Neuronal stem cell (in vitro differentiated cells): ENCODE results near the gene GABRB2.

Source experiments
- DNase-seq: peaks from one replicate; pipeline ENCODE4 v3.0.0-alpha.2; 2013; ENCODE audit warnings: low spot score
- H2AFZ ChIP-seq: one replicate; pipeline ENCODE4 v1.6.1; 2013; ENCODE audit warnings: mild to moderate bottlenecking, low read length, inconsistent platforms
- H2AK5ac ChIP-seq: 2 replicates; pipeline ENCODE4 v1.6.1; 2013; ENCODE audit warnings: low read depth, mild to moderate bottlenecking, inconsistent platforms, low read length, moderate library complexity, mixed read lengths
- H2BK120ac ChIP-seq: 2 replicates; pipeline ENCODE4 v1.6.1; 2013; ENCODE audit warnings: low read depth, mild to moderate bottlenecking, inconsistent platforms, low read length, moderate library complexity, mixed read lengths
- H2BK12ac ChIP-seq: one replicate; pipeline ENCODE4 v1.6.1; 2013; ENCODE audit warnings: low read length, inconsistent platforms
- H2BK15ac ChIP-seq: 2 replicates; pipeline ENCODE4 v1.6.1; 2013; ENCODE audit warnings: mild to moderate bottlenecking, low read length, inconsistent platforms, mixed read lengths
- H2BK5ac ChIP-seq: one replicate; pipeline ENCODE4 v1.6.1; 2013; ENCODE audit warnings: inconsistent platforms, mild to moderate bottlenecking, low read length, moderate library complexity
- H3K14ac ChIP-seq: one replicate; pipeline ENCODE4 v1.6.1; 2013; ENCODE audit warnings: low read length, inconsistent platforms
- H3K18ac ChIP-seq: 2 replicates; pipeline ENCODE4 v1.6.1; 2013; ENCODE audit warnings: low read length, inconsistent platforms
- H3K23ac ChIP-seq: 2 replicates; pipeline ENCODE4 v1.6.1; 2013; ENCODE audit warnings: low read depth, mild to moderate bottlenecking, mixed read lengths, low read length, inconsistent platforms; ENCODE audit not compliant: poor library complexity
- H3K27ac ChIP-seq: replicated peaks from 3 replicates; pipeline ENCODE4 v1.5.1; 2013; ENCODE audit warnings: low read length, inconsistent platforms
- H3K27me3 ChIP-seq, 3 experiments: 2 replicates each; pipeline ENCODE4 v1.6.1; 2013; ENCODE audit warnings: low read length in 3 of 3, mild to moderate bottlenecking in 2 of 3, inconsistent platforms in 1 of 3, low read depth in 1 of 3, mixed read lengths in 1 of 3, moderate library complexity in 1 of 3; ENCODE audit not compliant: control insufficient read depth in 3 of 3, insufficient read depth in 3 of 3
- H3K36me3 ChIP-seq, 2 donors: replicated peaks in 1 of 2; 2 replicates each; pipeline ENCODE4 v1.6.1; 2013; ENCODE audit warnings: low read length in 2 of 2; ENCODE audit not compliant: control insufficient read depth in 2 of 2, insufficient read depth in 2 of 2
- H3K4ac ChIP-seq: 2 replicates; pipeline ENCODE4 v1.6.1; 2013; ENCODE audit warnings: inconsistent platforms, mild to moderate bottlenecking, low read length, moderate library complexity
- H3K4me1 ChIP-seq, 2 donors: 1 replicate in 1 of 2; 2 replicates in 1 of 2; pipeline ENCODE4 v1.6.1; 2013; ENCODE audit warnings: low read length in 2 of 2, low read depth in 1 of 2; ENCODE audit not compliant: control insufficient read depth in 2 of 2, insufficient read depth in 1 of 2
- H3K4me2 ChIP-seq: one replicate; pipeline ENCODE4 v1.6.1; 2013; ENCODE audit warnings: mild to moderate bottlenecking, low read length, inconsistent platforms; ENCODE audit not compliant: insufficient read depth, poor library complexity, severe bottlenecking
- H3K4me3 ChIP-seq, 2 donors: 2 replicates each; pipeline ENCODE4 v1.5.1; 2013; ENCODE audit warnings: low read length in 2 of 2, mild to moderate bottlenecking in 2 of 2, inconsistent platforms in 1 of 2, moderate library complexity in 1 of 2
- H3K79me1 ChIP-seq: one replicate; pipeline ENCODE4 v1.6.1; 2013; ENCODE audit warnings: low read depth, mild to moderate bottlenecking, inconsistent platforms, low read length, moderate library complexity
- H3K9ac ChIP-seq: one replicate; pipeline ENCODE4 v1.6.1; 2013; ENCODE audit warnings: mild to moderate bottlenecking, low read depth, low read length, inconsistent platforms; ENCODE audit not compliant: poor library complexity
- H3K9me3 ChIP-seq, 2 donors: replicated peaks in 1 of 2; 2 replicates each; pipeline versions ENCODE3 to v1.6.1; 2013; ENCODE audit warnings: low read length in 2 of 2, mild to moderate bottlenecking in 2 of 2, inconsistent platforms in 1 of 2, low read depth in 1 of 2, mixed read lengths in 1 of 2, moderate library complexity in 1 of 2; ENCODE audit not compliant: control insufficient read depth in 2 of 2, insufficient read depth in 1 of 2
- H4K8ac ChIP-seq: one replicate; pipeline ENCODE4 v1.6.1; 2013; ENCODE audit warnings: low read depth, mild to moderate bottlenecking, inconsistent platforms, low read length, moderate library complexity
- H4K91ac ChIP-seq: one replicate; pipeline ENCODE4 v1.6.1; 2013; ENCODE audit warnings: low read length, low read depth, mild to moderate bottlenecking, inconsistent platforms; ENCODE audit not compliant: poor library complexity
- WGBS, 2 donors: extraction: QIAGEN DNeasy Blood & Tissue Kit; methylation state at CpG; one replicate each; pipeline ENCODE4 v1.1.7; 2013; ENCODE audit warnings: missing lambda C conversion rate in 2 of 2, mixed read lengths in 1 of 2; ENCODE audit not compliant: insufficient read length in 2 of 2, insufficient replicate concordance in 1 of 2; ENCODE audit errors: extremely low coverage in 2 of 2; 5-methylcytosine and 5-hydroxymethylcytosine counted together

The GABRB2 gene

DNA sequence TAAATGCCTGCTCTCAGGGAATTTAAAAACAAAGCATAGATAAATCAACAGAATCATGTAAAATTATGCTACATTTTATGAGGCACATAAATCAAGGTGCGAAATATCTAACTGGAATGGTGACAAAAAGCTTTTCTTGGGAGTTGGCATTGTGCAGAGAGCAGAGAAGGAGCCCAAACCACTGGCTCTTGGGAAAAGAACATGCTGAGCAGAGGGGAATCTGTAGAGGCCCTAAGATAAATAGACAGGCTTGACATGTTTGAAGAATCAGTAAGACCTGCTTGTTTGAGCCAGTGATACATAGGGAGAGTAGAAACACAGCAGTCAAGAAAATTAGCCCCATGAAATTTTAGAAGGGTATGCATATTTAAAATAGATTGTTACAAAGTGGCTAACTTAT is 85.8 kb downstream of the GABRB2 start:
- no CpG with 5 or more reads among the region's 1 CpG for WGBS, 2 donors

GRCh38 chr5:161446655-161447054 is 99.9 kb downstream of the GABRB2 start:
- Histone ChIP-seq H2AFZ (no peak overlapping the region), H2BK15ac (no peak overlapping the region), H3K4me3 (no peak overlapping the region), H3K79me1 (no peaks in the 10 kb centered on the region), H3K36me3 (no peaks in the 10 kb centered on the region), H3K27ac (no peak overlapping the region), H3K27me3 (no peaks in the 10 kb centered on the region), H3K4me2 (no peak overlapping the region), H2BK5ac (no peak overlapping the region), H2BK12ac (no peak overlapping the region), H3K4me1 (no peaks in the 10 kb centered on the region), H2AK5ac (no peak overlapping the region), H3K14ac (no peak overlapping the region), H4K8ac (no peak overlapping the region), H4K91ac (no peak overlapping the region), H3K4ac (no peak overlapping the region), H2BK120ac (no peak overlapping the region), H3K23ac (no peak overlapping the region), H3K18ac (no peak overlapping the region), H3K9me3 (peaks cover 0 to 1% of the 10 kb centered on the region in 2 donors), H3K9ac (no peak overlapping the region)
- DNase-seq = no peak
- WGBS, 2 donors = no CpG with 5 or more reads among the region's 1 CpG

More for the DNA sequence above, 85.8 kb downstream of the GABRB2 start:
- H2AK5ac ChIP-seq = no peak overlapping the region
- no peak overlapping the region for H2BK120ac ChIP-seq
- no peak overlapping the region for H3K18ac ChIP-seq
- H4K8ac ChIP-seq = no peak overlapping the region
- no peaks in the 10 kb centered on the region for H3K79me1 ChIP-seq
- H3K23ac ChIP-seq = no peak overlapping the region
- H2AFZ ChIP-seq = no peak overlapping the region
- H3K4me2 ChIP-seq = no peak overlapping the region
- H2BK15ac ChIP-seq = no peak overlapping the region
- no peak overlapping the region for H2BK12ac ChIP-seq
- no peak overlapping the region for H2BK5ac ChIP-seq
- H3K14ac ChIP-seq = no peak overlapping the region
- no peak overlapping the region for H3K27ac ChIP-seq
- no peak for DNase-seq
- no peak overlapping the region for H3K9ac ChIP-seq
- no peaks in the 10 kb centered on the region for H3K9me3 ChIP-seq
- H3K4me3 ChIP-seq = no peak overlapping the region
- H4K91ac ChIP-seq = no peak overlapping the region
- no peak overlapping the region for H3K4ac ChIP-seq
- H3K36me3 ChIP-seq = no peaks in the 10 kb centered on the region
- no peaks in the 10 kb centered on the region for H3K27me3 ChIP-seq
- H3K4me1 ChIP-seq = no peaks in the 10 kb centered on the region

- Histone ChIP-seq H2BK12ac (no peak overlapping the region), H3K23ac (no peak overlapping the region), H3K4me2 (no peak overlapping the region), H2BK5ac (no peak overlapping the region), H3K9me3 (peaks cover 0 to 1% of the 10 kb centered on the region in 2 donors), H2BK15ac (no peak overlapping the region), H3K36me3 (no peaks in the 10 kb centered on the region), H3K9ac (no peak overlapping the region), H3K14ac (no peak overlapping the region), H3K4me1 (no peaks in the 10 kb centered on the region), H2AFZ (no peak overlapping the region), H4K91ac (no peak overlapping the region), H4K8ac (no peak overlapping the region), H2AK5ac (no peak overlapping the region), H3K79me1 (no peaks in the 10 kb centered on the region), H3K27me3 (no peaks in the 10 kb centered on the region), H3K27ac (no peak overlapping the region), H3K18ac (no peak overlapping the region), H2BK120ac (no peak overlapping the region), H3K4me3 (no peak overlapping the region), H3K4ac (no peak overlapping the region)
- no peak for DNase-seq
Measured at GRCh38 chr5:161442471-161442870, 104.1 kb downstream of the GABRB2 start.

- H4K91ac ChIP-seq = no peak overlapping the region
- H2BK15ac ChIP-seq = no peak overlapping the region
- H2BK5ac ChIP-seq = no peak overlapping the region
- no peak overlapping the region for H3K27ac ChIP-seq
- H2AK5ac ChIP-seq = no peak overlapping the region
- no peak overlapping the region for H3K18ac ChIP-seq
- no peak overlapping the region for H3K4me3 ChIP-seq
- no peak overlapping the region for H2BK120ac ChIP-seq
- no peaks in the 10 kb centered on the region for H3K79me1 ChIP-seq
- no peak overlapping the region for H3K23ac ChIP-seq
- H3K27me3 ChIP-seq = no peaks in the 10 kb centered on the region
- DNase-seq = no peak
- no peak overlapping the region for H3K9ac ChIP-seq
- H2AFZ ChIP-seq = no peak overlapping the region
- H4K8ac ChIP-seq = no peak overlapping the region
- H2BK12ac ChIP-seq = no peak overlapping the region
- no peaks in the 10 kb centered on the region for H3K36me3 ChIP-seq
- H3K9me3 ChIP-seq = no peaks in the 10 kb centered on the region
- no CpG with 5 or more reads among the region's 2 CpGs for WGBS, 2 donors
- H3K4me1 ChIP-seq = peaks cover 0 to 2% of the 10 kb centered on the region in 2 donors
- H3K4ac ChIP-seq = no peak overlapping the region
- no peak overlapping the region for H3K4me2 ChIP-seq
- H3K14ac ChIP-seq = no peak overlapping the region
Measured at GRCh38 chr5:161432798-161433197, 113.7 kb downstream of the GABRB2 start.
